ENCODE data around the gene MXI1.

The MXI1 gene

GRCh38 chr10:110278562-110279406 is 71.4 kb downstream of the MXI1 start:
- DNase-seq, result no peak

GRCh38 chr10:110279407-110279986 is 72.1 kb downstream of the MXI1 start:
- peak; percentile 57 for DNase-seq

- no peak for DNase-seq
Measured at GRCh38 chr10:110284262-110284661, 76.9 kb downstream of the MXI1 start.

GRCh38 chr10:110285501-110285900 is 78.1 kb downstream of the MXI1 start:
- no peak for DNase-seq

DNA sequence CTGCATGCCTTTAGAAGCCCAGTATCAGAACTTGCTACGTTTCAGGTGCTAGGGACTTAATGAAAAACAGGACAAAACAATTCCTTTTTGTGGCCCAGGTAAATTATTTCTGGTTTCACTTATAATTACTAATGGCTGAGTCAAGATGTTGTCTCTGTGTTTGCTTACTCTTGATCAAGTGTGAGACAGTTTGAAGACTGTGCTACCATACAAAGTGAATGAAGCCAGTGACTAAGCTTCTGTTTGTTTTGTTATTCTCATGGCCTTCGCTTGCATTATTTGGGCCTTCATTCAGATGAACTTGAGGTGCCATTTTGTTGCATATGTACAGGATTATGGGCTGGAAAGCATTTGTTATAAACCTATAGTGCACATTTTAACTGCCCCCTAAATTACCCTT is 79.4 kb downstream of the MXI1 start:
- DNase-seq, result no peak

DNA sequence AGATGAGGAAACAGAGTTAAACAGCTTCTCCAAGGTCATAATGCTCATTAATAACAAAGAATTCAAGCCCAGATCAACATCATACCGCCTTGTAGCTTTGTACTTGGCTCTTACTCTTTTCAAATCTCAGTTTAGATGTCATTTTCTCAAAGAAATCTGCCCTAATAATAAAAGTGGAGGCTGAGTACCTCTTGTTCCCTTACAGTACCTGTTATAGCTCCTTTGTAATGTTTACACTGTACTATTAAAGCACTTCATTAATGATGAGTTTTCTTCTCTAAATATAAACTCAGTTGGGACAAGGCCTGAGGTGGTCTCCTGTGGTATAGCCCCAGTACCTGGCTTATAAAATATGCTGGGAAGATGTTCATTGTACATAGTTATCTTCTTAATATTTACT is 89.6 kb downstream of the MXI1 start:
- no peak for DNase-seq

GRCh38 chr10:110300486-110300986 is 93.1 kb downstream of the MXI1 start:
- no peak for DNase-seq

GRCh38 chr10:110303681-110304080 is 96.3 kb downstream of the MXI1 start:
- DNase-seq, result no peak

GRCh38 chr10:110304394-110304779 is 97.0 kb downstream of the MXI1 start:
- no peak for DNase-seq

- peak; percentile 100 for DNase-seq
Measured at GRCh38 chr10:110304780-110305421, 97.5 kb downstream of the MXI1 start, which contains the start of gene SMNDC1. SMNDC1 (minus strand) TSS chr10:110304920; CDS start chr10:110303587, 1,333 bp downstream.

- DNase-seq, result peak; percentile 59
Measured at GRCh38 chr10:110305767-110306451, 98.5 kb downstream of the MXI1 start.

DNA sequence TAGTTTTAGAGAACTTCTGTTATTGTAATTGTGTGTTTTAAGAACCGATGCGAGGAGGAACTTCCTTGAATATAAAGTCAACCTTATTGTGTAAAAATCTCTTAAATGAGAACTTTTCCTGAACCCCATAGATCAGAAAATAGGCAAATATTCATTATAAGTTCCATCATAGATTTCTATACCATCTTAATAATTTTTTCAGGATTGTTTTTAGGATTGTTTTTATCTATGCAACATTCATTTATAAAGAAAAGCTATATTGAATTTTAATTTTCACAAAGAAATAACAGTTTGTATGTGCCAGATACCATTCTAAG is 99.0 kb downstream of the MXI1 start:
- no peak for DNase-seq

GRCh38 chr10:110307805-110308204 is 100.4 kb downstream of the MXI1 start:
- no peak for DNase-seq

GRCh38 chr10:110310741-110311140 is 103.3 kb downstream of the MXI1 start:
- DNase-seq, result no peak

DNA sequence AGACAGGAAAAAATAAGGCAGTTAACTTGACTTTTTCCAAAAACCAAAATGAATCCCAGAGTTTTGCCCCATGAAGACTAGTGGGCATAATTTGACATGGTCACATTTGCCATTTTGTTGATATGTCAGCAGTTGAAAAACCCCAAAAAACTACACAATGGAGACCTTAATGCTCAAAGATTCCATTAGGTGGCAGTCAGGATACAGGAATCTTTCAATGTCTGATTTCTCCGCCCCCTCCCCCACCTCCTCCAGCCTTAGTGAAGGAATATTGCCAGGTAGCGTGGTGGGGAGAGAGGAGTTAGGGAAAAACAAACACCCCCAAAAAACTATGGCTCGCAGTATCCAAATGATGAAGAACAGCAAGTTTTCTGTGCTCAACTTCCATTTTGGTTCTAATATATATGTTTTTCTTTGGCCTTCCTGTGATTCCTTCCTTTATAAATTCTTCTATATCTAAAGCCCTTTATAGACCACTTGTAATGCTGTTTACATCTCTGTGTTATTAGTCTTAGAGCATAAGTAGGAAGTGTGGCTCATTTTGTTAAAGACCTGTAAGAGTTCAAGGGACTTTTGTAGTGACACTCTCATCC is 104.0 kb downstream of the MXI1 start:
- peak; percentile 54 for DNase-seq

DNA sequence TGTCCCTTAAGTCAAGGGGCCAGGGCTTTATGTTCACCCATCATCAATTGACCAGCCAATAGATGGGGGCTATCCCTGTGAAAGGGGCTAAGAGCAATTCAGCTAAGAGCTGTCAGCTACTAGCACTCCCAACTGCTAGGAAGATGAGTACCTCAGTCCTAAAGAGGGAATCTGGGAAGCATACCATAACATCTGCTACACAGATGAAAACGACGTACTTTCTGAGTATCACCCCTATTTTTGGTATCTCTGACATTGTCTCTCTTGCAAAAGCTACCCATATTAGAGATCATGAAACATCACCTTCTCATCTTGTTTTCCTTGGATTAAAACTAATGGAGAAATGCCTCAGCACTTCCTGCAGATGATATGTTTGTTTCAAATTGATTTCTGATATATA is 104.8 kb downstream of the MXI1 start:
- no peak for DNase-seq

- no peak for DNase-seq
Measured at GRCh38 chr10:110313674-110314073, 106.3 kb downstream of the MXI1 start.

- DNase-seq, result no peak
Measured at GRCh38 chr10:110317866-110318850, 110.8 kb downstream of the MXI1 start.

DNA sequence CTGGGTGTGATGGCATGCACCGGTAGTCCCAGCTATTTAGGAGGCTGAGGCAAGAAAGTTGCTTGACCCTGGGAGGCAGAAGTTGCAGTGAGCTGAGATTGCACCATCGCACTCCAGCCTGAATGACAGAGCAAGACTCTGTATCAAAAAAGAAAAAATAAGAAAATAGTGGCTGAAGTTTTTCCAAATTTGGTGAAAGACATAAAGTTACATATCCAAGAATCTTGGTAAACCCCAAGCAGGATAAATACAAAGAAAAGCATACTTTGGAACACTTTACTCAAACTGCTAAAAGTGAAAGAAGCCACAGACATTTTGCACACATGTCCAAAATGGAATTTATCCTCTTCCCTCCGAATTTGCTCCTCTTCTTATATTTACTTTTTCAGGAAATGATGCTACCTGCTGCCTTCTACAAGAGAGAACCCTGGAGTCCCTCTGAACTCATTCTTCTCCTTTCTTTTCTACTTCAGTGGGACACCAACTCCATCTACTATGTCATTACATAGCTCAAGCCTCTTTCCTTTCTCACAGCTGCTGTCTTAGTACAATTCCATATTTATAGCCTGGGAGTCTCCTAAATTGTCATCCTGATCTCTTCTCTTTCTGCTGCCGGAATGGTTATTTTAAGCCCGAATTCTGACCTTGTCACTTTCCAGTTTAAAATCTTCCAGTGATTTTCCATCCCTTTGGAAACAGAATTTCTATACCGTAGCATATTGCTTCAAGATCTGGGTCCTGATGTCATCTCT is 114.6 kb downstream of the MXI1 start:
- no peak for DNase-seq

- DNase-seq, result no peak
Measured at GRCh38 chr10:110323503-110323902, 116.1 kb downstream of the MXI1 start.

Data from NCI-H1436 (cell line).